ENCODE results near the gene OPCML. TPM values are rescaled to one million over a fixed set of nuclear protein-coding genes. Genes with fewer than 3 reads are reported as not detected.

Gene OPCML
- total RNA-seq, 1 experiment from 2014 or later, result 0.94 TPM

GRCh38 chr11:132742929-132743328 lies 789.4 kb downstream of the OPCML start:
- no peak overlapping the region for H3K56ac ChIP-seq (ENCODE audit: insufficient read length, low read depth, low read length)
- H3K4ac ChIP-seq (ENCODE audit: low read depth, low read length), result no peak overlapping the region
- H3K27ac ChIP-seq (ENCODE audit: insufficient read length, low read depth, low read length), result no peak overlapping the region
- Mint-ChIP-seq H3K9me3 (peaks cover 0 to 3% of the 10 kb centered on the region in 2 experiments; a peak in 2 of 5 replicates), H3K27me3 (ENCODE audit: low read depth) (peaks cover 2% of the 10 kb centered on the region; the same call in 1 of the 2 replicates), H3K36me3 (ENCODE audit: insufficient read depth in 1 of 3, low read depth in 3 of 3) (no peaks in the 10 kb centered on the region), H3K4me1 (no peaks in the 10 kb centered on the region), H3K4me3 (no peak overlapping the region), H3K27ac (no peak overlapping the region)
- H3K14ac ChIP-seq (ENCODE audit: insufficient read depth, low read length), result no peak overlapping the region
- no peaks in the 10 kb centered on the region for H3K79me2 ChIP-seq (ENCODE audit: insufficient read depth, low read length)
- H2BK12ac ChIP-seq (ENCODE audit: insufficient read length, low read depth, low read length), result no peak overlapping the region
- H3K23me2 ChIP-seq (ENCODE audit: insufficient read length, low read depth, low read length, poor library complexity, severe bottlenecking), result no peaks in the 10 kb centered on the region
- H2BK5ac ChIP-seq (ENCODE audit: insufficient read length, low read length), result no peak overlapping the region
- no peak overlapping the region for H4K8ac ChIP-seq (replicated peaks; ENCODE audit: insufficient read length, low read depth, low read length)
- H2AK5ac ChIP-seq (ENCODE audit: insufficient read length, low read length), result no peak overlapping the region
- no peak overlapping the region for H4K5ac ChIP-seq (ENCODE audit: insufficient read length, low read depth, low read length)
- H4K91ac ChIP-seq (ENCODE audit: insufficient read length, low read depth, low read length), result no peak overlapping the region
- DNase-seq, result no peak
- H2BK20ac ChIP-seq (ENCODE audit: low read depth, low read length, poor library complexity, severe bottlenecking), result no peak overlapping the region
- H3K9me3 ChIP-seq (ENCODE audit: control insufficient read depth, low read depth, low read length), result no peaks in the 10 kb centered on the region
- H4K20me1 ChIP-seq (ENCODE audit: control insufficient read depth, insufficient read depth, insufficient read length), result no peaks in the 10 kb centered on the region
- H3K27me3 ChIP-seq (ENCODE audit: insufficient read depth, low read length), result no peaks in the 10 kb centered on the region
- H3K79me1 ChIP-seq (ENCODE audit: insufficient read depth, low read depth, low read length, poor library complexity, severe bottlenecking), result no peaks in the 10 kb centered on the region
- no peaks in the 10 kb centered on the region for H3K4me1 ChIP-seq (ENCODE audit: insufficient read depth, low read length)
- no peak overlapping the region for H3K18ac ChIP-seq (ENCODE audit: insufficient read length, low read depth, low read length)
- H3T11ph ChIP-seq (ENCODE audit: low read length), result no peak overlapping the region
- no peak overlapping the region for H2AFZ ChIP-seq (ENCODE audit: low read length)
- H3K23ac ChIP-seq (ENCODE audit: insufficient read length, low read depth, low read length), result no peak overlapping the region
- H2BK15ac ChIP-seq (ENCODE audit: low read depth, low read length), result no peak overlapping the region
- no peak overlapping the region for H2BK120ac ChIP-seq (ENCODE audit: low read depth, low read length, poor library complexity, severe bottlenecking)
- H3K4me2 ChIP-seq (ENCODE audit: insufficient read depth, insufficient read length, low read length), result no peak overlapping the region
- no peak overlapping the region for H3K9ac ChIP-seq (ENCODE audit: extremely low read depth, insufficient read length, low read length)
- no peak for TF ChIP-seq CTCF (conservative IDR thresholded peaks at IDR 0.05)
- WGBS (ENCODE audit: extremely low coverage, insufficient read length, low lambda C conversion rate), result no CpG with 5 or more reads among the region's 6 CpGs

Measured in H9 (cell line).